ENCODE results near the gene KIF12.

Gene KIF12

GRCh38 chr9:114090798-114091197 is 8.3 kb downstream of the KIF12 start:
- Histone ChIP-seq H3K79me2 (ENCODE audit: insufficient read depth, low read length) (no peaks in the 10 kb centered on the region), H3K27me3 (ENCODE audit: insufficient read depth, low read length) (no peaks in the 10 kb centered on the region; the same call in 1 of the 2 replicates), H3F3A (ENCODE audit: insufficient read depth, low read length) (no peaks in the 10 kb centered on the region), H3K27ac (ENCODE audit: low read depth, low read length, poor library complexity, severe bottlenecking) (no peak overlapping the region), H3K4me1 (ENCODE audit: insufficient read depth, low read length, severe bottlenecking) (no peaks in the 10 kb centered on the region), H4K20me1 (ENCODE audit: insufficient read depth, low read length) (no peaks in the 10 kb centered on the region), H3K4me3 (ENCODE audit: low read depth, low read length, poor library complexity, severe bottlenecking) (no peak overlapping the region), H2AFZ (ENCODE audit: low read length) (no peak overlapping the region), H3K4me2 (ENCODE audit: low read length) (no peak overlapping the region), H3K9me3 (ENCODE audit: low read length) (no peaks in the 10 kb centered on the region), H3K36me3 (ENCODE audit: insufficient read depth, low read length) (no peaks in the 10 kb centered on the region), H3K9ac (ENCODE audit: low read length) (no peak overlapping the region), H3K9me2 (ENCODE audit: low read depth, low read length) (no peaks in the 10 kb centered on the region)
- no peak for TF ChIP-seq EZH2 (IDR thresholded peaks at IDR 0.05; ENCODE audit: borderline replicate concordance, low read length)
- TF ChIP-seq, protein P1, sequence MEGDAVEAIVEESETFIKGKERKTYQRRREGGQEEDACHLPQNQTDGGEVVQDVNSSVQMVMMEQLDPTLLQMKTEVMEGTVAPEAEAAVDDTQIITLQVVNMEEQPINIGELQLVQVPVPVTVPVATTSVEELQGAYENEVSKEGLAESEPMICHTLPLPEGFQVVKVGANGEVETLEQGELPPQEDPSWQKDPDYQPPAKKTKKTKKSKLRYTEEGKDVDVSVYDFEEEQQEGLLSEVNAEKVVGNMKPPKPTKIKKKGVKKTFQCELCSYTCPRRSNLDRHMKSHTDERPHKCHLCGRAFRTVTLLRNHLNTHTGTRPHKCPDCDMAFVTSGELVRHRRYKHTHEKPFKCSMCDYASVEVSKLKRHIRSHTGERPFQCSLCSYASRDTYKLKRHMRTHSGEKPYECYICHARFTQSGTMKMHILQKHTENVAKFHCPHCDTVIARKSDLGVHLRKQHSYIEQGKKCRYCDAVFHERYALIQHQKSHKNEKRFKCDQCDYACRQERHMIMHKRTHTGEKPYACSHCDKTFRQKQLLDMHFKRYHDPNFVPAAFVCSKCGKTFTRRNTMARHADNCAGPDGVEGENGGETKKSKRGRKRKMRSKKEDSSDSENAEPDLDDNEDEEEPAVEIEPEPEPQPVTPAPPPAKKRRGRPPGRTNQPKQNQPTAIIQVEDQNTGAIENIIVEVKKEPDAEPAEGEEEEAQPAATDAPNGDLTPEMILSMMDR (IDR thresholded peaks at IDR 0.05; ENCODE audit: low read length) = no peak

GRCh38 chr9:114089206-114089840 is 9.8 kb downstream of the KIF12 start:
- no peaks in the 10 kb centered on the region for H3K4me1 ChIP-seq (ENCODE audit: insufficient read depth, low read length, severe bottlenecking)
- H3K36me3 ChIP-seq (ENCODE audit: insufficient read depth, low read length) = no peaks in the 10 kb centered on the region
- no peaks in the 10 kb centered on the region; the same call in 1 of the 2 replicates for H3K27me3 ChIP-seq (ENCODE audit: insufficient read depth, low read length)
- no peak overlapping the region for H3K4me3 ChIP-seq (ENCODE audit: low read depth, low read length, poor library complexity, severe bottlenecking)
- no peaks in the 10 kb centered on the region for H3K9me2 ChIP-seq (ENCODE audit: low read depth, low read length)
- TF ChIP-seq, protein P1 (IDR thresholded peaks at IDR 0.05; ENCODE audit: low read length) = no peak
- TF ChIP-seq EZH2 (IDR thresholded peaks at IDR 0.05; ENCODE audit: borderline replicate concordance, low read length) = no peak
- H3K9me3 ChIP-seq (ENCODE audit: low read length) = no peaks in the 10 kb centered on the region
- no peaks in the 10 kb centered on the region for H3F3A ChIP-seq (ENCODE audit: insufficient read depth, low read length)
- H3K9ac ChIP-seq (ENCODE audit: low read length) = no peak overlapping the region
- no peak overlapping the region for H3K27ac ChIP-seq (ENCODE audit: low read depth, low read length, poor library complexity, severe bottlenecking)
- H3K4me2 ChIP-seq (ENCODE audit: low read length) = no peak overlapping the region
- no peaks in the 10 kb centered on the region for H4K20me1 ChIP-seq (ENCODE audit: insufficient read depth, low read length)
- no peaks in the 10 kb centered on the region for H3K79me2 ChIP-seq (ENCODE audit: insufficient read depth, low read length)
- H2AFZ ChIP-seq (ENCODE audit: low read length) = no peak overlapping the region

DNA sequence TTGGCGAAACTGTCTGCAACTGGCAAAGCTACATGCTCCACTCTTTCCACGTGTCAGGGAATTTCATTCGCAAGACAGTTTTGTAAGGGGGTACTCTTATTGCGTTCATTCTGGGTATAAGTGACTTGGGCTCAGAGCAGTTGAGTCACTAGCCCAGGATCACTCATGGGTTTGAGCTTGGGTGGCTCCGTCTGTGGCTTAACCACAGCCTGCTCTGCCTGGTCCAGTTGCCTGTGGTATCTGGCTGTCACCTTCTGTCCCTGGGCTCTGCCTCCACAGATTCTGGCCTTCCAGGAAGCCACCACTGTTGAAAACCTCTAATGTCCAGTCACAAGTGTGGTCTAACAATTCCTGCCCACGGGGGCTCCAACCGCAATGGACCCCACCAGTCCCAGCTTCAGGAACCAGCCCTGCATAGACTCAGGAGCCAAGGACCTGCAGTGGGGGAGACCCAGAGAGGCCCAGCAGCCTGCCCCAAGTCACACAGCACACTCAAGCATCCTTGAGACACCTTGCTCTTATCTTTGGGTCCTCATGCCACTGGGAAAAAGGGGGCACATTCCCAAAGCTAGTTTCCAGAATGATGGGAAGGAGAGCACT is 10.4 kb downstream of the KIF12 start:
- Histone ChIP-seq H3K36me3 (ENCODE audit: insufficient read depth, low read length) (no peaks in the 10 kb centered on the region), H4K20me1 (ENCODE audit: insufficient read depth, low read length) (no peaks in the 10 kb centered on the region), H3K79me2 (ENCODE audit: insufficient read depth, low read length) (no peaks in the 10 kb centered on the region), H3K4me1 (ENCODE audit: insufficient read depth, low read length, severe bottlenecking) (no peaks in the 10 kb centered on the region), H3K27ac (ENCODE audit: low read depth, low read length, poor library complexity, severe bottlenecking) (no peak overlapping the region), H3K9me3 (ENCODE audit: low read length) (no peaks in the 10 kb centered on the region), H2AFZ (ENCODE audit: low read length) (no peak overlapping the region), H3F3A (ENCODE audit: insufficient read depth, low read length) (no peaks in the 10 kb centered on the region), H3K27me3 (ENCODE audit: insufficient read depth, low read length) (no peaks in the 10 kb centered on the region; the same call in 1 of the 2 replicates), H3K4me2 (ENCODE audit: low read length) (no peak overlapping the region), H3K4me3 (ENCODE audit: low read depth, low read length, poor library complexity, severe bottlenecking) (no peak overlapping the region), H3K9me2 (ENCODE audit: low read depth, low read length) (no peaks in the 10 kb centered on the region), H3K9ac (ENCODE audit: low read length) (no peak overlapping the region)
- TF ChIP-seq EZH2 (IDR thresholded peaks at IDR 0.05; ENCODE audit: borderline replicate concordance, low read length) = no peak
- TF ChIP-seq, protein P1 (IDR thresholded peaks at IDR 0.05; ENCODE audit: low read length) = no peak
